UCSD-AML1 (cell line): ENCODE measurements around the gene APOE.
"Not testable (repeated sequence)": the region's sequence is repeated elsewhere in the genome, so short reads cannot be mapped to it uniquely, and the experiment has no call there.

Experiments
- DNase-seq: peaks from one replicate; lab custom pipeline; 2025; ENCODE audit not compliant: unreplicated experiment; lab: John Stamatoyannopoulos, UW

Gene APOE

GRCh38 chr19:44883922-44884321, 21.7 kb upstream of the APOE start:
- DNase-seq = no peak

- no peak for DNase-seq
Measured at GRCh38 chr19:44884566-44884965, 21.0 kb upstream of the APOE start.

DNA sequence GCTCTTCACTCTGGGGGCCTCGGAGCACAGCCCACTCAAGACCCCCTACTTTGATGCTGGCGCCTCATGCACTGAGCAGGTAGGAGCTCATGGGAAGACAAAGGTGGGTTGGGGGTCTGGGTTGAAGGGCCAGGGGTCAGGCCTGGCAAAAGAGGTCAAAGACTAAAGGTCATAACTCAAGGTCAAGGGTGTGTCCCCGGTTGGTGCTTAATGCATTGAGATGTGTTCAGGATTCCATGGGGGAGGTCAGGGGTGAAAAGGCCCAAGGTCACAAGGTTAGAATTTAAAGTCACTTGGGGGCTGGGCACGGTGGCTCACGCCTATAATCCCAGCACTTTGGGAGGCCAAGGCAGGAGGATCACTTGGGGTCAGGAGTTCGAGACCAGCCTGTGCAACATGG, 19.5 kb upstream of the APOE start:
- no peak for DNase-seq

- DNase-seq = no peak
Measured at GRCh38 chr19:44887648-44888047, 17.9 kb upstream of the APOE start.

DNA sequence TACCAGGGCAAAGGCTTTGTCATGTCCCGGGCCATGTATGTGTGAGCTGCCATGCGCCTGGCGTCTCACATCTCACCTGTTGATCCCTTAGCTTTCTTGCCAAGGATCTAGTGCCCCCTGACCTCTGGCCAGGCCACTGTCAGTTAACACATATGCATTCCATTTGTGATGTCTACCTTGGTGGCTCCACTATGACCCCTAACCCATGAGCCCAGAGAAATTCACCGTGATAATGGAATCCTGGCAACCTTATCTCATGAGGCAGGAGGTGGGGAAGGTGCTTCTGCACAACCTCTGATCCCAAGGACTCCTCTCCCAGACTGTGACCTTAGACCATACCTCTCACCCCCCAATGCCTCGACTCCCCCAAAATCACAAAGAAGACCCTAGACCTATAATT, 17.3 kb upstream of the APOE start:
- not testable (repeated sequence) for DNase-seq

- DNase-seq = no peak
Measured at GRCh38 chr19:44889830-44890365, 15.7 kb upstream of the APOE start.

DNA sequence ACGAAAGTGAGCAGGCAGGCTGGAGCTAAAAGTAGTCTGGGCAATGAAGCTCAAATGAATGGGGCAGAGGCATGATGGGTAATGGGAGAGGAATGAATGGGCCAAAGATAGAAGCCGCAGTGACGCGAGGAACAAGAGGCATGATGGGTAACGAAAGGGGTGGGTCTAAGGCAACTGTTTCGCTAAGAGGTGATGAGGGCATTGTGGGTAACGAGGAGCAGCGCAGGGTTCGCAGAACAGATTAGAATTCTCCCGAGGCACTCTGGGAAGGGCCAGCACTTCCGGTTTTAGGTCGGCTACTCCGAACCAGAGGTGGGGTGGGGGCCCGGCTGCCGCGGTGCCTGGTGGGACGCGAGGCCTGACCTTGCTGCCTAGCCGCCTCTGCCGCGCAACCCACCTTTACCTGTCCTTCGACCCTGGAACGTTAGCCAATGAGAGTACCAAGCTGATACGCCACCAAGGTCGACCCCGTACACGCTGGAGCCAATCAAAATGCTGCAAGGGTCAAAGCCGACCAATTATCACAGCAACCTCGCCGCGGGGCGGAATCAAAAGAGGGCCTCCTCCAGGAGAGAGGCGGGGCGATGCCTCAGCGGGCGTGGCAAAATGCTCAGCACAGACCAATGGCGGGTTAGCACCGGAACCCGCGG, 15.1 kb upstream of the APOE start:
- DNase-seq = peak; percentile 100

GRCh38 chr19:44891016-44891882, 14.3 kb upstream of the APOE start, which contains the start of gene TOMM40:
Gene TOMM40, plus strand, starts transcription at chr19:44891254. Its CDS starts 162 bp downstream, at chr19:44891416.
- DNase-seq = peak; percentile 37

DNA sequence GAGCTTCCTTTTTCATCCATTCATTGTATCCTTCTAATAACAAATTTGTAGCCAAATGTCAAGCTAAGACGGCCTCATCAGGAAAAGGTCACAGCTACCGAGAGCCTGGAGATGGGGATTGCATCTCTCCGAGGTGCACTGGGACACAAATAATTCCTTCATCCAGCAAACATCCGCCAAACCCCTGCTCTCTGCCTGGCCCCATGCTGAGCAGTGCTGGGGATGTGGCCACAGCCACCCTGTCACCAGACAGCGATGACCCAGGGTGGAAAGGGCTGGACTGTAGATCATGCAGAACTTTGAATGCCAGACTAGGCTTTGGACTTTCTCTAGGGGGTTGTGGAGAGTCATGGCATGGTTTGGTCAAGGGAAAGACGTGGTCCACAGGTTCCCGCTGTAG, 12.7 kb upstream of the APOE start:
- no peak for DNase-seq

GRCh38 chr19:44893332-44894051, 12.1 kb upstream of the APOE start:
- DNase-seq = no peak

DNA sequence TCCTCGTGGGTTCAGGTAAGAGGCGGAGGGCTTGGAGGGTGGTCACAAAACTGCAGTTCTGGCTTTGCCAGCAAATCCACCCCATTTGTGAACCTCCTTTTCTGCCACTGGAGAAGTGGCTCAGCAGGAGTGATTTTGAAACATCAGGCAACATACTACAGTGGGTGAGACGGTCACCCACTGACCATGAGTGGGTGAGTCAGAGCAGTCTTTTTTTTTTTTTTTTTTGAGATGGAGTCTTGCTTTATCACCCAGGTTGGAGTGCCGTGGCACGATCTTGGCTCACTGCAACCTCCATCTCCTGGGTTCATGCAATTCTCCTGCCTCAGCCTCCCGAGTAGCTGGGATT, 11.6 kb upstream of the APOE start:
- no peak for DNase-seq

GRCh38 chr19:44894946-44895345, 10.7 kb upstream of the APOE start:
- DNase-seq = no peak

DNA sequence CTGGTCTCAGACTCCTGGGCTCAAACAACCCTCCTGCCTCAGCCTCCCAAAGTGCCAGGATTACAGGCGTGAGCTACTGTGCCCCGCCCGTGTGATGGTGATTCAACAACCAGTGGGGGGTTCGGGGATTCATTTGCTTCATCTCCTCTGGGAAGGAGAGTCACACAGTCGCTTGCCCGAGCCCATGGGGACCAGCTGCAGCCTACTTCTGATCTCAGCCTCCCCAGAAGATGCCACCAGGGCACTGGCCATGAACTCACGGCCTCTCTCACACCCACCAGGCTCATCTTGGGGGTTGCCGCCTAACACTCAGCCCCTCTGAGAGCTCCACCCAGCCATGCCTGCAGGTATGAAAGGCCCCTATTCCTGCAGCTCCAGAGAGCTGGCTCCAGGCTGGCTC, 7.8 kb upstream of the APOE start:
- DNase-seq = no peak

DNA sequence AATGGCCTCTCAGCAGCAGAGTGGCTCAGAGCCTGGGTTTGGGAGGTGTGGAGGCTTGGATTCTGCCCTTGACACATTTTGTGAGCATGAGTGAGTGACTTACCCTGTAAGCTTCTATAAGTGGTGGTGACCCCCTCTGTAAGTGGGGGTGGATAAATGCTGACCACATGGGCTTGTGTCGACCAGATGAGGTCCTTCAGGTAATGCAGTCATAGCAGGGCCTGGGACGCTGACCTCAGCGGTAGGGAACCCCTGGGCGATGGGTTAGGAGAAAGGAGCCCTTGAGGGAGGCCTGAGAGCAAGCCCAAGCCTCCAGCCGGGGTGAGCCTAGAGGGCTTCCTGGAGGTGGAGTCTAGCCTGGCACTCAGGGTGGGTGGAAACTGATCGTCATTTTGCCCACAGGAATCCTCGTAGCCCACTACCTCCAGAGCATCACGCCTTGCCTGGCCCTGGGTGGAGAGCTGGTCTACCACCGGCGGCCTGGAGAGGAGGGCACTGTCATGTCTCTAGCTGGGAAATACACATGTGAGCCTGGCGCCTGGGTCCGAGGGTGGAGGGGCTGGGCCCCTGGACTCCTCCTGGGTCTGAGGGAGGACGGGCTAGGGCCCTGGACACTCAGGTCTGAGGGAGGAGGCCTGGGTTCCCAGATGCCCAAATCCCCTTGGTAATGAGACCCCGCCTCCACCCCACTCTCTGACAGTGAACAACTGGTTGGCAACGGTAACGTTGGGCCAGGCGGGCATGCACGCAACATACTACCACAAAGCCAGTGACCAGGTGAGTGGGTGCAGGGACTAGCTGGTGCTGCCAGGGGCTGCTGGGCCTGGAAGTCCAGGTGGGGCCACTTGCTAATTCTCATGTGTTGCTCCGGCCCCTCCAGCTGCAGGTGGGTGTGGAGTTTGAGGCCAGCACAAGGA, 5.0 kb upstream of the APOE start:
- no peak for DNase-seq

DNA sequence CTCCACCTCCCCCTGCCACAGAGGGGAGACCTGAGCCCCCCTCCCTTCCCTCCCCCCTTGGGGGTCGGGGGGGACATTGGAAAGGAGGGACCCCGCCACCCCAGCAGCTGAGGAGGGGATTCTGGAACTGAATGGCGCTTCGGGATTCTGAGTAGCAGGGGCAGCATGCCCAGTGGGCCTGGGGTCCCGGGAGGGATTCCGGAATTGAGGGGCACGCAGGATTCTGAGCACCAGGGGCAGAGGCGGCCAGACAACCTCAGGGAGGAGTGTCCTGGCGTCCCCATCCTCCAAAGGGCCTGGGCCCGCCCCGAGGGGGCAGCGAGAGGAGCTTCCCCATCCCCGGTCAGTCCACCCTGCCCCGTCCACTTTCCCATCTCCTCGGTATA, 2.4 kb upstream of the APOE start:
- no peak for DNase-seq

GRCh38 chr19:44903602-44904425, 1.8 kb upstream of the APOE start:
- peak; percentile 70 for DNase-seq

DNA sequence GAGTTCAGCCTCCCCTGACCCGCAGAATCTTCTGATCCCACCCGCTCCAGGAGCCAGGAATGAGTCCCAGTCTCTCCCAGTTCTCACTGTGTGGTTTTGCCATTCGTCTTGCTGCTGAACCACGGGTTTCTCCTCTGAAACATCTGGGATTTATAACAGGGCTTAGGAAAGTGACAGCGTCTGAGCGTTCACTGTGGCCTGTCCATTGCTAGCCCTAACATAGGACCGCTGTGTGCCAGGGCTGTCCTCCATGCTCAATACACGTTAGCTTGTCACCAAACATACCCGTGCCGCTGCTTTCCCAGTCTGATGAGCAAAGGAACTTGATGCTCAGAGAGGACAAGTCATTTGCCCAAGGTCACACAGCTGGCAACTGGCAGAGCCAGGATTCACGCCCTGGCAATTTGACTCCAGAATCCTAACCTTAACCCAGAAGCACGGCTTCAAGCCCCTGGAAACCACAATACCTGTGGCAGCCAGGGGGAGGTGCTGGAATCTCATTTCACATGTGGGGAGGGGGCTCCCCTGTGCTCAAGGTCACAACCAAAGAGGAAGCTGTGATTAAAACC, 1.1 kb upstream of the APOE start:
- no peak for DNase-seq

DNA sequence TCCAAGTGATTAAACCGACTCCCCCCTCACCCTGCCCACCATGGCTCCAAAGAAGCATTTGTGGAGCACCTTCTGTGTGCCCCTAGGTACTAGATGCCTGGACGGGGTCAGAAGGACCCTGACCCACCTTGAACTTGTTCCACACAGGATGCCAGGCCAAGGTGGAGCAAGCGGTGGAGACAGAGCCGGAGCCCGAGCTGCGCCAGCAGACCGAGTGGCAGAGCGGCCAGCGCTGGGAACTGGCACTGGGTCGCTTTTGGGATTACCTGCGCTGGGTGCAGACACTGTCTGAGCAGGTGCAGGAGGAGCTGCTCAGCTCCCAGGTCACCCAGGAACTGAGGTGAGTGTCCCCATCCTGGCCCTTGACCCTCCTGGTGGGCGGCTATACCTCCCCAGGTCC, 2.0 kb downstream of the APOE start:
- no peak for DNase-seq

DNA sequence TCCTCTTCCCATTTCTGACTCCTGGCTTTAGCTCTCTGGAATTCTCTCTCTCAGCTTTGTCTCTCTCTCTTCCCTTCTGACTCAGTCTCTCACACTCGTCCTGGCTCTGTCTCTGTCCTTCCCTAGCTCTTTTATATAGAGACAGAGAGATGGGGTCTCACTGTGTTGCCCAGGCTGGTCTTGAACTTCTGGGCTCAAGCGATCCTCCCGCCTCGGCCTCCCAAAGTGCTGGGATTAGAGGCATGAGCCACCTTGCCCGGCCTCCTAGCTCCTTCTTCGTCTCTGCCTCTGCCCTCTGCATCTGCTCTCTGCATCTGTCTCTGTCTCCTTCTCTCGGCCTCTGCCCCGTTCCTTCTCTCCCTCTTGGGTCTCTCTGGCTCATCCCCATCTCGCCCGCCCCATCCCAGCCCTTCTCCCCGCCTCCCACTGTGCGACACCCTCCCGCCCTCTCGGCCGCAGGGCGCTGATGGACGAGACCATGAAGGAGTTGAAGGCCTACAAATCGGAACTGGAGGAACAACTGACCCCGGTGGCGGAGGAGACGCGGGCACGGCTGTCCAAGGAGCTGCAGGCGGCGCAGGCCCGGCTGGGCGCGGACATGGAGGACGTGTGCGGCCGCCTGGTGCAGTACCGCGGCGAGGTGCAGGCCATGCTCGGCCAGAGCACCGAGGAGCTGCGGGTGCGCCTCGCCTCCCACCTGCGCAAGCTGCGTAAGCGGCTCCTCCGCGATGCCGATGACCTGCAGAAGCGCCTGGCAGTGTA, 2.7 kb downstream of the APOE start:
- DNase-seq = no peak
